ES-I3 (cell line): ENCODE results near the gene SMAD9.

Experiments
- H3K36me3 ChIP-seq: 2 replicates; pipeline ENCODE4 v1.6.1; 2013; ENCODE audit warnings: mild to moderate bottlenecking, low read length, control low read depth, moderate library complexity; ENCODE audit not compliant: insufficient read depth
- H3K4me1 ChIP-seq: 2 replicates; pipeline ENCODE4 v1.6.1; 2013; ENCODE audit warnings: mild to moderate bottlenecking, control low read depth, low read length; ENCODE audit not compliant: insufficient read depth
- H3K9ac ChIP-seq: 2 replicates; pipeline ENCODE4 v1.6.1; 2013; ENCODE audit warnings: low read depth, mild to moderate bottlenecking, low read length, moderate library complexity
- H3K9me3 ChIP-seq: 2 replicates; pipeline ENCODE4 v1.6.1; 2013; ENCODE audit warnings: mild to moderate bottlenecking, low read length, moderate library complexity; ENCODE audit not compliant: control insufficient read depth, insufficient read depth

SMAD9 gene

DNA sequence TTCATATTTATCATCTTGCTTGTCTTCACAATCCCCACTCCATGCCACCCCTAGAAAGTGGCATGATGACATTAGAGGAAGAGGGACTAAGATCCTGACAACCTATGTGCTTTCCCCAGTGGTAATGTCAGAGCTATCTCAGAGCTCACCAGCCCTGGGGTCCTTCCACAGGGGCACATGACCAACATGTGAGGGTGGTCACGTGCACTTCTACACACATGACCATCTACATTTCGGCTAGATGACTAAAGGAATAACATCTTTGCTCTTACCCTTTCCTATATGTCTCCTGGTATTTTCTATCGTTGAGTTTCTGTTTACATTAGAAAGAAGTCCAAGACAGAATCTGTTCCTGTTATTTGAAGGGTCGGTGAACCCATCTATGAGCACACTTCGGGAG, 54.8 kb downstream of the SMAD9 start:
- Histone ChIP-seq H3K36me3 (no peaks in the 10 kb centered on the region), H3K9ac (no peak overlapping the region), H3K4me1 (peaks cover 6% of the 10 kb centered on the region), H3K9me3 (no peaks in the 10 kb centered on the region)

DNA sequence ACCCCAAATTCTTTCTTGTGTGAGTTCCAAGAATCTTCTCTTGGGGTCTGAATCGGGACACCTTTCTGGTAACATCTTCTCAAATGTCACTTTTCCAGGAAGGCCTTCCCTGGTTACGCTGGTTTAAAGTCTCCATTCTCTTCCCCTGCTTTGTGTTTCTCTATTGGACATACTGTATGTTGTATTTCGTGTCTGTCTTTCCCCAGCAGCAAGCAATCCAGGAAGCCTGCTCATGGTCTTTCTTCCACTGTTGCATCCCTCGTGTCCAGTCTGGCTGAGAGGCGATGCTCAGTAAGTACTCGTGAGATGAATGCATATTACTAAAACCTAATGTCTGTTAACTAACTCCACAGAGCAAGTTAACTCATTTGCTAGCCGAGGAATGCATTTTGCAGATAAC, 57.3 kb downstream of the SMAD9 start:
- no peaks in the 10 kb centered on the region for H3K36me3 ChIP-seq
- no peak overlapping the region for H3K9ac ChIP-seq
- peaks cover 6% of the 10 kb centered on the region for H3K4me1 ChIP-seq
- H3K9me3 ChIP-seq: no peaks in the 10 kb centered on the region

DNA sequence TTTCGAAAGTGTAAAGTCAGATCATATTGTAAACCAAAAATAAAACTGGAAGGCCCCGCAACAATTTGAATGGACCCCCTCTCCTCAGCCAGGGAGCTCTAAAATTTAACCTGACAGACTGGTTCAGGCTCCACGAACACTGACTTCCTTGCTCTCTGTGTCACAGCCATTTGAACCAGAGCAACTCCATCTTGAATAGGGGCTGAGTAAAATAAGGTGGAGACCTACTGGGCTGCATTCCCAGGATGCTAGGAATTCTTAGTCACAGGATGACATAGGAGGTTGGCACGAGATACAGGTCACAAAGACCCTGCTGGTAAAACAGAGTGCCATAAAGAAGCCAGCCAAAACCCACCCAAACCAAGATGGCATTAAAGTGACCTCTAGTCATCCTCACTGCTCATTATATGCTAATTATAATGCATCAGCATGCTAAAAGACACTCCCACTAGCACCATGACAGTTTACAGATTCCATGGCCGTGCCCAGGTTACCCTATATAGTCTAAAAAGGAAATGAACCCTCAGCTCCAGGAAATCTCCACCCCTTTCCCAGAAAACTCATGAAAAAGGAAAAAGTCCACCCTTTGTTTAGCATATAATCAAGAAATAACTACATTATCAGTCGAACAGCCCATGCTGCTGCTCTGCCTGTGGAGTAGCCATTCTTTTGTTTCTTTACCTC, 57.9 kb downstream of the SMAD9 start:
- Histone ChIP-seq H3K4me1 (peaks cover 6% of the 10 kb centered on the region), H3K36me3 (no peaks in the 10 kb centered on the region), H3K9me3 (no peaks in the 10 kb centered on the region), H3K9ac (no peak overlapping the region)

DNA sequence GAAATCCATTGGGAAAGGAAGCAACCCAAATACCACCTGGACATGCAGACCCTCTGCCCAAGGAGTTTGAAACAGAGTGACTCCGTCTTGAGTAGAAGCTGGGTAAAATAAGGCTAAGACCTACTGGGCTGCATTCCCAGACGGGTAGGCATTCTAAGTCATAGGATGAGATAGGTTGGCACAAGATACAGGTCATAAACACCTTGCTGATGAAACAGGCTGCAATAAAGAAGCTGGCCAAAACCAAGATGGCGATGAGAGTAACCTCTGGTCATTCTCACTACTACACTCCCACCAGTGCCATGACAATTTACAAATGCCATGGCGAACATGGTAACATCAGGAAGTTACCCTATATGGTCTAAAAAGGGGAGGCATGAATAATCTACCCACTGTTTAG, 60.8 kb downstream of the SMAD9 start:
- Histone ChIP-seq H3K4me1 (peaks cover 3% of the 10 kb centered on the region; the same call in 1 of the 2 replicates), H3K9me3 (no peaks in the 10 kb centered on the region), H3K9ac (no peak overlapping the region), H3K36me3 (no peaks in the 10 kb centered on the region)

DNA sequence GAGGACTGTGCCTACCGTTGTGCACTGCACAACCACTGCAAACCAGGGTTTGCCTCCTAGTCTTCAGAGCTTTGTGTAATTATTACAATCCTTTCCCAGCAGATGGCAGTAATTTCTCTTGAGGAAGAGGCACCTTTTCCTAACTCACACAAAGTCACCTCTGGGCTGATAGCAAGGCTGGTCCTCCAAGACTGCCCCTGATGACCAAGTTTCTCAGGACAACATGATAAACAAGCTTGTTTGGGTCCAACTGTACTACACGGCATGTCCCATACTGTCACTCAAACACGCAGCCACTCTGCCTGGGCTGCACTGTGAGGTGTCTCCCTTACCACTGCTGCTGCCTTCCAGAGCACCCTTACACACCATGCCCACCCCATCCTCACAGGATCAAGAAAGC, 61.7 kb downstream of the SMAD9 start:
- Histone ChIP-seq H3K4me1 (peaks cover 3% of the 10 kb centered on the region; the same call in 1 of the 2 replicates), H3K9ac (no peak overlapping the region), H3K9me3 (no peaks in the 10 kb centered on the region), H3K36me3 (no peaks in the 10 kb centered on the region)

DNA sequence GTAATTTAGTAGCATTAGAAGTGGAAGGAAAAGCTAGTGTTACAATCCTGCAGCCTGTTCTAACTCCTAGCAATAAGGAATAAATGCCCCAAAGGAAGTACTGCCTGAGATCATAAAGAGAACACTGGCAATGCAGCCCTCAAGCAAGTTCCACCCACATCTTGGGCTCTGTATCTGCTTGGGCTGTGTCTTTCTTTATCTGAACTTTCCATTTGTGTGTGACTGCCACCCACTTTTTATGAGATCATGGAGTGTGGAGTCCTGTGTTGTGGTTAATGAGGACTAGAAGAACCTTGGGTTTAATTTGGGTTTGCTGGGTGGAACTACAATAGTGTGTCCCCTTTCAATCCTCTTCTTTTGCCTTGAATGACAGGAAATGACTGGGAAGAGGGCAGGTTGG, 62.8 kb downstream of the SMAD9 start:
- H3K36me3 ChIP-seq: no peaks in the 10 kb centered on the region
- peaks cover 2% of the 10 kb centered on the region; the same call in 1 of the 2 replicates for H3K4me1 ChIP-seq
- H3K9ac ChIP-seq: no peak overlapping the region
- H3K9me3 ChIP-seq: no peaks in the 10 kb centered on the region

DNA sequence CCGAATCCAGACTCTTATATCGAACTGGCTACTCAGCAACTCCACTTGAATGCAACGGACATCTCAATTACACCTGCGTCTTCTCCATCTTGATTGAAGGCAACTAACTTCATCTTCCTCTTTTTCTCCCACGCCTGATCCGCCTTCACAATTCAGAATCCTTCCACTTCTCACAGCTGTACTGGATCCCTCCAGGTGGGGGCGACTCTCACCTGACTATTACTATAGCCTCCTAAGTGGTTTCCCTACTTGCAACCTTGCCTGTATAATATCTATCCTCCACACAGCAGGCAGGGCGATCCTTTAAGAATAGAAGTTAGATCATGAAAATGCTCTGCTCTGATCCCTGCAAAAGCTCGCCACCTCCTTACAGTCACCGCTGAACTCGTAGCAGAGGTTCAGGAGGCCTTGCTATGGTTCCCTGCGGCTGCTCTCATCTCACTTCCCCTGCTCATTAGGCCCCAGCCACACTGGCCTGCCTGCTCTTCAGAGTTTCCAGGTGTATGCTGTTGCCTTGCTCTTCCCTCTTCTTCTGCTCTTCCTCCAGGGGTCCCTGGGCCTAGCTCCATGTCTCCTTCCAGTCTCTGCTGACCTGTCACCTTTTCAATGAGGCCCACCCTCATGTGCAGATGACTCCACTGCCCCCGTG, 69.1 kb downstream of the SMAD9 start:
- Histone ChIP-seq H3K9ac (no peak overlapping the region), H3K36me3 (no peaks in the 10 kb centered on the region), H3K9me3 (no peaks in the 10 kb centered on the region), H3K4me1 (no peaks in the 10 kb centered on the region)

DNA sequence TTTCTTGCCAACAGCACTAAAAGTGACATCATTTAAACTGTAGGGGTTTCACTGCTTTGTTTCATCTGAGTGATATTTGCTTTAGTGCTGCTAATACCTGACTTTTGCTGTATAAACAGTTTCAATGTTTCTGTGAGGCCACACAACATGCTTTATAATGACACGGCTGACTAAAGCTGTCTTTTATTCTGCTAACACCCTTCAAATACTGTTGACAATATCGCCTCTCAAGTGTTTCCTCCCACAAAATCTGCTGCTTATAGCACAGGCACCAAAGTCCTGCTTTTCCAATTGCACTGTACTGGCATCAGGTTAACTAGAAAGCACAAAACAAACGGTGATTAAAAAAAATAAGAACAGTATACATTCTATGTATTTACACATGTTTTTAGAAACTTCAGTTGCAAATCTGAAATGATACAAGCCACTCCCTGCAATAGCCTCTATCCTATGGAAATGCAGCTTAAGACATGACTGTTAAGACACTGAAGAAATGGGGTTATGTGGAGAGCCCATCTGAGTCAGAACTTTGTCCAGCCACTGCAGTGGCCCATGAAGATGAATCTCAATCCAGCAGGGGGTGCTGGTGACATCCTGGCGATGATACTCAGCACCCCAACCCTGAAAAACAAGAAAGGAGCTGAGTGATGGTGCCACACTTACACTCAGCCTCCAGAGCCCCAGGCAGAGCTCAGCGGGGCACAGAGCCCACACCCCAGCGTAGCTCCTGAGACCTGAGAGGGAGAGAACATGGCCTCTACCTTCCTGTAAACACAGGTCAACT, 71.6 kb downstream of the SMAD9 start:
- Histone ChIP-seq H3K9me3 (no peaks in the 10 kb centered on the region), H3K9ac (no peak overlapping the region), H3K36me3 (no peaks in the 10 kb centered on the region), H3K4me1 (no peaks in the 10 kb centered on the region)

DNA sequence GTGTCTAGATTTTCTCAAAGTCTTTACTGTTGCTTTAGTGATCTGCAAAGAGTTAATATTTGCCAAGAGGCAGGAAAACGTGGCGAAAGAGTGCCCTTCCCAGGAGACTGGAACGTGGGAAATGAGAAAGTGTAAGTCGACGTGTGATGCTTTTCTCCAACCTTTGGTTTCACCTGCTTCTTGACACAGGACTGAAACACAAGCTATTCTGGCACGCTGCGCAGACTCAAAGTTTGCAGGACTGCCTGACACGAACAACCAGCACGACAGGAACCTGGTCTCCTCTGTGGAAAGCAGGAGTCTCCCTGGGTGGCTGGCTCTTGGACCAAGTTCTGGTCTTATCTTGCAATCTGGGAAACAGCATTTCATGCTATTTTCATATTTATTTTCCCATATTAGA, 72.4 kb downstream of the SMAD9 start:
- H3K36me3 ChIP-seq: no peaks in the 10 kb centered on the region
- H3K4me1 ChIP-seq: no peaks in the 10 kb centered on the region
- no peak overlapping the region for H3K9ac ChIP-seq
- H3K9me3 ChIP-seq: no peaks in the 10 kb centered on the region

DNA sequence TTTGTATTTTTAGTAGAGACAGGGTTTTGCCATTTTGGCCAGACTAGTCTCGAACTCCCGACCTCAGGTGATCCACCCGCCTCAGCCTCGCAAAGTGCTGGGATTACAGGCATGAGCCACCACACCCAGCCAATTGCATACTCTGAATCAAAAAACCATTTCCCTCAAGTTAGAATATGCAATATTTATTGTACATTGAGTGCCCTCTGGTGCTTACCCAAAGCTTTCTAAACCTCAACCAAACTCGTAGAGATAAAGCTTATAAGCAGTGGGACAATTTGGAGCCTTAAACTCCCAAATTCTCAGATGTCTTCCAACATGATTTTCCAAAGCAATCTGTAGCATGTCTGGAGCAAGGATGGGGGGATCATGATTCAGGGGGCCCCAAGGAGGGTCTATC, 78.6 kb downstream of the SMAD9 start:
- no peak overlapping the region for H3K9ac ChIP-seq
- no peaks in the 10 kb centered on the region for H3K9me3 ChIP-seq
- H3K36me3 ChIP-seq: no peaks in the 10 kb centered on the region
- peaks cover 5% of the 10 kb centered on the region for H3K4me1 ChIP-seq

DNA sequence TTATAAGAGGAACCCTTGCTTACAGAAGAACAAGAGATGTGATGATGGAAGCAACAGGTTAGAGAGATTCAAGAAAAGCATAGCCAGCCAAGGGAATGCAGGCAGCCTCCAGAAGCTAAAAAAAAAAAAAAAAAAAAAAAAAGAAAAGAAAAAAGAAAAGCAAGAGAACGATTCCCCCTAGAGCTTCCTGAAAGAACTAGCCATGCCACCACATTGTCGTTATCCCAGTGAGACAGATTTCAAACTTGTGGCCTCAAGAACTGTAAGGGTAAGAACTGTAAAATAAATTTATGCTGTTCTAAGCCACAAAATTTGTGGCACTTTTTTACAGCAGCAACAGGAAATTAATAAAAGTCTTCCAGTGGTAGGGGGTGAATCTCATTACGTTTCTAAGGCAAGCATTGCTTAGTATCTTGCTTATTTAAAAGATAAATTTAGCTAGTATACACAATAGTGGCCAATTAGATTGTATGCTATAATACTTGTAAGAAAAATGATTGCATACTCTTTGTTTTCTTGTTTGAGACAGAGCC, 79.3 kb downstream of the SMAD9 start:
- peaks cover 5% of the 10 kb centered on the region for H3K4me1 ChIP-seq
- H3K9ac ChIP-seq: no peak overlapping the region
- no peaks in the 10 kb centered on the region for H3K9me3 ChIP-seq
- no peaks in the 10 kb centered on the region for H3K36me3 ChIP-seq

DNA sequence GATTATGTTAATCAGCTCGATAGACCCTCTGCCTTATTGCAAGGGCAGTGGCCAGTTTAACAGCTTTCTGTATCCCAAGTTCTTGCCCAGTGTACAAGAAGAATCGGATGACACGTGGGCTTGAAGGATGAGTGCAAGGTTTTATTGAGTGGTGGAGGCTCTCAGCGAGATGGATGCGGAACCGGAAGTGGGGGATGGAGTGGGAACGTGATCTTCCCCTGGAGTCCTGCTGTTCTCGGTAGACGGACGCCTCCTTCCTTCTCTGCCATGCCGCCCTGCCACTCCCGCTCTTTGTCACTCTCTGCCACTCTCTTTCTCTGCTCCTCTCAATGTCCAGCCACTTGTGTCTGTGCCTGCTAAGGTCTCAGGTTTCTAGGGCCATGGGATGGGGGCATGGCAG, 80.1 kb downstream of the SMAD9 start:
- no peaks in the 10 kb centered on the region for H3K9me3 ChIP-seq
- no peak overlapping the region for H3K9ac ChIP-seq
- peaks cover 5% of the 10 kb centered on the region for H3K4me1 ChIP-seq
- H3K36me3 ChIP-seq: no peaks in the 10 kb centered on the region

DNA sequence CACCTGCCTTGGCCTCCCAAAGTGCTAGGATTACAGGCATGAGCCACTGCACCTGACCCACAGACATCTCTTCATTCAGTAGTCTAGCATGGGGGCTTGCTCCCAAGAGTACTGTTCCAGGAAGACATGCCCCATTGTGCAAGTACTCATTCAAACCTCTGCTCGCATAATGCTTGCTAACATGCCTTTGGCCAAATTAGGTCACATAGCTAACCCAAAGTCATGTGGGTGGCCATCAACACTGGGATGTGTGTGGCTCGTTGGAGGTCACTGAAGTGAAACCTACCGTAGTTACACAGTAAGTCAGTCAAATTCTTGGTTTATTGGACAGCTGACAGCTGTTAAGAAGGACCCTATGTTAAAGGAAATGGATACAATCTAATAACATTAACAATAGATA, 80.8 kb downstream of the SMAD9 start:
- no peak overlapping the region for H3K9ac ChIP-seq
- no peaks in the 10 kb centered on the region for H3K36me3 ChIP-seq
- H3K4me1 ChIP-seq: peaks cover 5% of the 10 kb centered on the region
- H3K9me3 ChIP-seq: no peaks in the 10 kb centered on the region

DNA sequence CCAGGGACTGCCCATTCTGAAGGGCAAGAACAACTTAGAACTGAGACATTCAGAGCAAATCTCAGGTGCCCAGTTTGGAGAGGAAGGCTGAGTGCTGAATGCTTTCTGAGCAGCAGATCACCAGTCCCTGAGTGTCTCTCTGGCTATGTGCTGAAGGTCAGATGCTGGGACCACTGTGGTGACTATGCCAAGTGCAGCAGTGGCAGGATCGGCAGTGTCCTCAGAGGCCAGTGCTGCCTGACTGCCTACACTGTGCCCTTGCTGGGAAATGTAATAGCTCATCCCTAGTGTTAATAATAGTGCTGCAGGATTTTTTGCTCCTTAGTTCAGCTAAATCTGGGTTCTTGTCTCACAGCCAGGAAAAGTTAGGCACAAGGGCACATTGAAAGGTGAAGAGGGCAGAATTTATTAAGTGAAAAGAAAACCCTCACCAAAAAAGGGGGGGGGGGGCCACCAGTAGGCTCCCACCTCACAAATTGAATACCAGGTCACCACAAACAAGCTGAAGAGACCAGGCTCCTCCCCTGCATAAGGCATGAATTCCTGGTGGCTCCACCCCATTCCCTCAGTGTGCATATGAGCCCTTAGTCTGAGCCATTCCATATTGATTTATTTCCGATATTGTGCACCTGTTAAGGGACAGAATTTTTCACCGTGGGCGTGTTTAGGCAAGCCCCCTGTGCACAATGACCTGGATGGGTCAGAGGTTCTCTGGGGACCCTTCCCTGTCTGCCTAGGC, 82.5 kb downstream of the SMAD9 start:
- peaks cover 5% of the 10 kb centered on the region for H3K4me1 ChIP-seq
- no peak overlapping the region for H3K9ac ChIP-seq
- no peaks in the 10 kb centered on the region for H3K36me3 ChIP-seq
- H3K9me3 ChIP-seq: no peaks in the 10 kb centered on the region
